IPS-NIHi7 (cell line): ENCODE results near the gene FILIP1.
A peak's percentile ranks its signal among the peaks of the same experiment; 100 is the strongest.

Source experiments
- DNase-seq: peaks from one replicate; pipeline ENCODE4 v3.0.0; 2012; ENCODE audit warnings: mixed read lengths; ENCODE audit errors: extremely low spot score

FILIP1 gene

GRCh38 chr6:75268121-75268987 lies 225.2 kb downstream of the FILIP1 start:
- peak; percentile 45 for DNase-seq

- DNase-seq, result no peak
Measured at GRCh38 chr6:75267461-75267860, 226.1 kb downstream of the FILIP1 start.

GRCh38 chr6:75266716-75267291 lies 226.8 kb downstream of the FILIP1 start:
- no peak for DNase-seq

GRCh38 chr6:75263401-75263750 lies 230.2 kb downstream of the FILIP1 start:
- DNase-seq, result no peak

DNA sequence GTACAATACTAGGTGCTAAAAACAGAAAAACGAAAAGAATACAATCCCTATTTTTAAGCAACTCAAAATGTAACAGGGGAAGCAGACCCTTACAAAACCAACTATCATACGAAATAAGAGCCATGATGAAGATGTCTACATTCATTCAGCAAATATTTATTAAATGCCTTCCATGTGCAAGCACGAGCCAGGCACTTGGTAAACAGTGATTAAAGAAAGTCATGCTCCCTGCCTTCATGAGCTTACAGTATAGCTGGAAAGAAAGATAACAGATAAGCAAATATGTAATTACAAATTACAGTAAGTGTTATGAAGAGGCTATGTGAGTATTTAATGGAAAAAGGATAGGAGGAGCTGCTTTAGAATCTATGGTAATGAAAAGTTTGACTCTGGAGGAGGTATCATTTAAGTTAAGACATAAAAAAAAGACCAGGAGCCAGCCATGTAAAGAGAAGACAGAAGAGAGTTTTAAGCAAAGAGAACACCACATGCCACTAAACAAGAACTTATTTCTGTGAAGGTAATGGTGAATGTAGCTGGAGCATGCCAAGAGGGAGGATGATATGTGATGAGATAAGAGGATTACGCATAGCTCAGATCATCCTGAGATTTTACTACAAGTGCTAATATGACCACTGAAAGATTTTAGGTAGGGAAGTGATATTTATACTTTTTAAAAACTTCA lies 230.7 kb downstream of the FILIP1 start:
- DNase-seq, result no peak

GRCh38 chr6:75261299-75261698 lies 232.3 kb downstream of the FILIP1 start:
- no peak for DNase-seq

GRCh38 chr6:75257343-75258087 lies 236.1 kb downstream of the FILIP1 start:
- DNase-seq, result no peak

DNA sequence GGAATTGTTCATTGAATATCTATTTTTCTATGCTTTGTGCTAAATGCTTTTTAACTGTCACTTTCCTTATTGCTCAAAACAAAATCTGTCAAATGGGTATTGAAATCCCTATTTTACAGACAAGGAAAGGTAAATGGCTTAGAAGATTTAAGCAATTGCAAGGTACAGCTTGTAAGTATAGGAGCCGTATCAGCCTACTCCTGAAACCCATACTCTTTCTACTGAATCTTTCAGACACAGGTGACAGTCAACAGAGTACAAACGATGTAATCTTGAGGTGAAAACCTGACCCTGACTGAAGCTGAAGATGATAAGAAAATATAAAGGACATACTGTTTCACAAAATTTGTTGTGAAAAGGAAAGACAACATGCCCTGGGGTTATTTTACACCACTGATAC lies 243.0 kb downstream of the FILIP1 start:
- no peak for DNase-seq

- no peak for DNase-seq
Measured at GRCh38 chr6:75249837-75250236, 243.8 kb downstream of the FILIP1 start.

DNA sequence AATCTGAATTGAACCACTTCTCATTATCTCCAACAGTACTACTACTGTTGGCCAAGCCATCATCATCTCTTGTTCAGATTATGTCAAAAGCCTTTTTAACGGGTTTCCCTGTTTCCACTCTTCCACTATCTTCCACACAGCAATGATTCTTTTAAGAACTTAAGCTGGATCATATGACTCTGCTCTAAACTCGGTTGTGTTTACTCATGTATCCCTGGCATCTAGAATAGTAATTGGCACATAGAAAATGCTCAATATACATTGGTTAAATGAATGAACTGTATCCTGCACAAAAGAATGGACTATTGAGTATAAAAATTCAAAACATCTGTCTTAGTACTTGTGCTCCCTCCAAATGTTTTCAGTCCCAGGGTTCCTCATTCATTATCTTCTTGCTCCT lies 247.2 kb downstream of the FILIP1 start:
- DNase-seq, result no peak

- DNase-seq, result no peak
Measured at GRCh38 chr6:75244063-75244584, 249.5 kb downstream of the FILIP1 start.

DNA sequence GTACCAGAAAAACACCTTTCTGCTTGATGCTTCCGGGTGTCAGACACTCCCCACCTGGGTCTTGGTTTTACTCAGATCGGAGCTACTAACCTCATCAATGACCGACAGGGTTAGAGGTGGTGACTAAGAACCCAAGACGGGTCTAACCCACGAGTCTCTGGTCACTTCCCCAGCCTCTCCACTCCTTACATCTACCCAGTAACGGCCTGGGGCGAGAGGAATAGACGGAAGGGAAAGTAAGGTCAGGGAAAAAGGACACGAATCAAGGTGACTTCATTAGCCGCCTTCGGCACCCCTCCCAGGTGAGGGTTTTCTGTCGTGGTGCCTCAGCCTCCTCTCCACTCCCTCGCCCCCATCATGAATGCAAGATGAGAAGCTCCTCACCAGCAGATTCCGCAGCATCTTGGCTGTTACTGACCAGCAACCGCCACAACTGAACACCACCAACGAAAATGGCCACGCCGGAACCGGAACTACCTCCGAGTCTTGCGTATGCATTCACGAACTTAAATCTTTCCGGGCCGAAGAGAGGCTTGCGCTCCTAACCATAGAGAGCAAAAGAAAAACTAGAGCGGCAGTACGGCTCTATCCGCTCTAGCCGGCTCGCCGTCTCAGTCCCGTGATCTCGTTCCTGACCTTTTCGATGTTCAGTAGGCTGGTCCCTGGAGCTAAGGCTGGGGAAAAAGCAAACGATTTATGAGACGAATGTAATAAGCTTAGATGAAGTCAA lies 250.1 kb downstream of the FILIP1 start, which contains the start of gene COX7A2:
Gene COX7A2 (minus strand): TSS at position 469 of the 730 bp plus-strand sequence. CDS start 67 bp downstream, at position 402.
- DNase-seq, result peak; percentile 88
